Measurements from ENCODE around the gene LPP.

The LPP gene

DNA sequence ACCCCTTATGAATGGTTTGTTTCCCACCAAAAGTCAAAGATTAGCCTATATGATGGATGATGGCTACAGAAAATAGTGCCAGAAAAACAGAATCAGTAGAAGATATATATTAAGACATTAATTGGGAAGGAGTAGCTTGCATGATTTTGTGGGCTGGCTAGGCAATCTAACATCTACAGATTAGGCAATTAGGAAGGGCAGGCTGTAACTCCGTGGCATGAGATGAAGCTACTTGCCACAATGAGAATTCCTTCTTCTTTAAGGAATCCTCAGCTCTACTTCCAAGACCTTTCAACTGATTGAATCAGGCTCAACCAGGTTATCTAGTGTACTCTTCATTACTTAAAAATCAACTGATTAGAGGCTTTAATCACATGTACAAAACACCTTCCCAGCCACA lies 426.7 kb downstream of the LPP start:
- DNase-seq: no peak
- Histone ChIP-seq H3K18ac (ENCODE audit: low read length) (no peak overlapping the region), H2AK5ac (ENCODE audit: low read length) (no peak overlapping the region), H3K79me2 (ENCODE audit: control insufficient read depth, insufficient read depth, low read length) (no peaks in the 10 kb centered on the region), H3K4me1 (ENCODE audit: control insufficient read depth, low read depth, low read length) (peaks cover 5% of the 10 kb centered on the region), H3K4me2 (ENCODE audit: low read length) (no peak overlapping the region), H3K56ac (ENCODE audit: low read length) (no peak overlapping the region), H3K27me3 (ENCODE audit: insufficient read depth, low read length, poor library complexity) (no peaks in the 10 kb centered on the region), H4K8ac (ENCODE audit: low read depth, low read length) (no peak overlapping the region), H2BK120ac (ENCODE audit: low read depth, low read length) (no peak overlapping the region), H3K4ac (ENCODE audit: low read depth, low read length) (no peak overlapping the region), H3K79me1 (ENCODE audit: low read length) (no peaks in the 10 kb centered on the region), H2BK15ac (replicated peaks; ENCODE audit: low read depth) (no peak overlapping the region), H3K36me3 (ENCODE audit: control insufficient read depth, insufficient read depth, low read length) (no peaks in the 10 kb centered on the region), H4K5ac (ENCODE audit: low read length) (no peak overlapping the region), H3K9ac (ENCODE audit: low read length) (no peak overlapping the region), H2BK5ac (ENCODE audit: low read length) (no peak overlapping the region), H3K4me3 (ENCODE audit: low read length) (no peak overlapping the region), H3K23ac (ENCODE audit: low read length) (no peak overlapping the region), H3K27ac (ENCODE audit: low read depth, low read length) (no peak overlapping the region)
- no CpG with 5 or more reads among the region's 1 CpG for WGBS (ENCODE audit: extremely low coverage, insufficient coverage, low lambda C conversion rate)

DNA sequence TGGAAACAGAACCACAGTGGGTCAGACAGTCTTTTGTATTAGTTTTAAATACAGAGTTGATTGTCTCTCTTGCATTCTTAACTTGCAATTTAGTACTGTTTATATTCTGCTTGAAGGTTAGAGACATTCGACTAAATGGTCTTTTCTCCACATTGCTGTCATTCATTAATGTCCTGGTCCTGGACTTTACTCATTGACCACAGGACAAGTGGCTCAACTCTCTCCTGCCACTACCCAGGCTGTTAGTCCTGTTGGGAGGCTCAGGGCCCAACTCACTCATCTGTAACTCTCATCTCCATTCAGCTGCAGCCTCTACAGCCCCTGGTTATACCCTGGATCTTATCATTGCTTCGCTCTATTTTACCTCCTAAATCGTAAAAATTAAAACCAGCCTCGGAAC lies 427.4 kb downstream of the LPP start:
- no peak overlapping the region for H3K4ac ChIP-seq (ENCODE audit: low read depth, low read length)
- H3K18ac ChIP-seq (ENCODE audit: low read length): no peak overlapping the region
- H3K27ac ChIP-seq (ENCODE audit: low read depth, low read length): no peak overlapping the region
- no peak overlapping the region for H3K56ac ChIP-seq (ENCODE audit: low read length)
- H3K4me1 ChIP-seq (ENCODE audit: control insufficient read depth, low read depth, low read length): peaks cover 5% of the 10 kb centered on the region
- no peak overlapping the region for H2BK5ac ChIP-seq (ENCODE audit: low read length)
- no peak overlapping the region for H3K9ac ChIP-seq (ENCODE audit: low read length)
- H3K4me3 ChIP-seq (ENCODE audit: low read length): no peak overlapping the region
- no peak overlapping the region for H2BK120ac ChIP-seq (ENCODE audit: low read depth, low read length)
- H3K79me1 ChIP-seq (ENCODE audit: low read length): no peaks in the 10 kb centered on the region
- 100% methylated on average over 2 of the region's 4 CpGs for WGBS (ENCODE audit: extremely low coverage, insufficient coverage, low lambda C conversion rate)
- no peak overlapping the region for H4K8ac ChIP-seq (ENCODE audit: low read depth, low read length)
- no peak overlapping the region for H4K5ac ChIP-seq (ENCODE audit: low read length)
- no peaks in the 10 kb centered on the region for H3K36me3 ChIP-seq (ENCODE audit: control insufficient read depth, insufficient read depth, low read length)
- no peak overlapping the region for H3K4me2 ChIP-seq (ENCODE audit: low read length)
- H2AK5ac ChIP-seq (ENCODE audit: low read length): no peak overlapping the region
- H2BK15ac ChIP-seq (replicated peaks; ENCODE audit: low read depth): no peak overlapping the region
- H3K23ac ChIP-seq (ENCODE audit: low read length): no peak overlapping the region
- no peaks in the 10 kb centered on the region for H3K27me3 ChIP-seq (ENCODE audit: insufficient read depth, low read length, poor library complexity)
- no peaks in the 10 kb centered on the region for H3K79me2 ChIP-seq (ENCODE audit: control insufficient read depth, insufficient read depth, low read length)
- DNase-seq: no peak

DNA sequence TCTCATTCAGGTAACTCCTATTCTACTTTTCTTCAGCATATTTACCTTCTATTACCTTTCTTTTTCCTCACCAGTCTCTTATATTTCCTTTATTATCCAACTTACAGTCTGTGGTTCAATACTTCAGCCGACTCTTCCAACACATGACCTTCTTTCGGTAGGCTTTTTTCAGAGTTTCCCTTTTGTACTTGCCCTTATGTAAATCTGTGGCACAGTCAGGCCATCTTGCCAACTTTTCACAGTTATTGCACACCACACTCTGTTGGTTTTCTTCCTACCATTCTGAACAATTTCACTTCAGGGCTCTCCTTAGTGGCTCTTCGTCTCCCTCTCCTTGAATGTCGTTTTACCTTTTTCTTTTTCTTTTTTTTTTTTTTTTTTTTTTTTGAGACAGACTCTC lies 427.8 kb downstream of the LPP start:
- Histone ChIP-seq H3K4me2 (ENCODE audit: low read length) (no peak overlapping the region), H3K36me3 (ENCODE audit: control insufficient read depth, insufficient read depth, low read length) (no peaks in the 10 kb centered on the region), H3K4me3 (ENCODE audit: low read length) (no peak overlapping the region), H2BK120ac (ENCODE audit: low read depth, low read length) (no peak overlapping the region), H3K79me1 (ENCODE audit: low read length) (no peaks in the 10 kb centered on the region), H3K23ac (ENCODE audit: low read length) (no peak overlapping the region), H4K8ac (ENCODE audit: low read depth, low read length) (no peak overlapping the region), H3K4ac (ENCODE audit: low read depth, low read length) (no peak overlapping the region), H2BK5ac (ENCODE audit: low read length) (no peak overlapping the region), H3K56ac (ENCODE audit: low read length) (no peak overlapping the region), H2BK15ac (replicated peaks; ENCODE audit: low read depth) (no peak overlapping the region), H3K18ac (ENCODE audit: low read length) (no peak overlapping the region), H3K27ac (ENCODE audit: low read depth, low read length) (no peak overlapping the region), H4K5ac (ENCODE audit: low read length) (no peak overlapping the region), H3K27me3 (ENCODE audit: insufficient read depth, low read length, poor library complexity) (no peaks in the 10 kb centered on the region), H3K4me1 (ENCODE audit: control insufficient read depth, low read depth, low read length) (peaks cover 5% of the 10 kb centered on the region), H3K79me2 (ENCODE audit: control insufficient read depth, insufficient read depth, low read length) (no peaks in the 10 kb centered on the region), H3K9ac (ENCODE audit: low read length) (no peak overlapping the region), H2AK5ac (ENCODE audit: low read length) (no peak overlapping the region)
- no CpG with 5 or more reads among the region's 4 CpGs for WGBS (ENCODE audit: extremely low coverage, insufficient coverage, low lambda C conversion rate)
- DNase-seq: no peak

DNA sequence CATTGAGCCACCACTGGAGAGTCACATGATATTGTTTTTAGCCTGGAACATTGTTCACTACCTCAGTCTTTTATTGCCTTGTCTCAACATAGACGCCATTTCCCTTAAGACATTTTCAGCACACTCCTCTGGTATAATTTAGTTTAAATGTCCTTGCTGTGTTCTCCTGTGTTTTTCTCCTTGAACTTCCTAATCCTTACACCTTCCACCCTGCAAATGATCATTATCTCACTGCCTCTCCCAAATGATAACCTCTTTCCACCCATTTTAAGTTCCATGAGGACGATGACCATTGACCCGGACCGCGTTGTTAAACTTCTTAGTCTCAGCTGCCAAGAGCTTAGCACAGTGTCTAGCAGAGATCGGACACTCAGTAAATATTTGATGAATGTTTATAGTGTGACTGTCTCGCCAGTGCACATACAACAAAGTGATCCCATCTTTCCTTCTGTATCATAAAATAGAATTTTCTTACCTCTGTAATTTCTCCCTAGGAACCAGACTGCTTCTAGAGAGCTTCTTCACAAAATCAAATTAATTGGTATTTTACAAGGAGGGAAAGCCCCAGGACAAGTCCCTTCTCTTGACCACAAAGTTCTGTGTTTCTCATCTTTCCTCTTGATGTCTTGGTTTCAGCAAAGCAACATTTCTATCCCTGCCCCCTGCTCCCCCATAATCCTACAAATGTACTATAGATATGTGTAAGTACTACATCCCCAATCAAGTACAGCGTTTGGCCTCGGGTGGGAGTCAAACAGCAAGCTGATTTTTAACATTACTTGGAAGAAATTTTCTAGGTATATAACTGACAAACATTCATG lies 429.6 kb downstream of the LPP start:
- Histone ChIP-seq H3K4me3 (ENCODE audit: low read length) (no peak overlapping the region), H3K27ac (ENCODE audit: low read depth, low read length) (no peak overlapping the region)

DNA sequence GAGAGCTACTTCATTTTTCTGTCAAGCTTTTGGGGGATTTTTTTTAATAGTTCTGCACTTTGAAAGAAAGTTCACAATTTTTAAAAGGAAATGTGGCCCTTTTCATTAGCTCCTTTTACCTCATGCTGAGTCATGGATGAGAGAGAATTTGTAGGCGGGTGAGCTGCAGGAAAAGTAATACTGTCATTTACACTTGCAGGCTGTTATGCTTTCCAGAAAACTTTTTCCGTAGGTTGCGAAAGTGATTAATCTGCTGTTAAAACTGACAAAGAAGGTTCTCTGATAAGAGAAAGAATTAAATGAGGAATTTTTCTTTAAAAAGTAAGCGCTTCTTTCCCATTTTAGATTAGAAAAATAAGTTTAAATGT lies 430.2 kb downstream of the LPP start:
- no peak overlapping the region for H3K56ac ChIP-seq (ENCODE audit: low read length)
- no peak overlapping the region for H2AK5ac ChIP-seq (ENCODE audit: low read length)
- no peak overlapping the region for H4K5ac ChIP-seq (ENCODE audit: low read length)
- H3K4me3 ChIP-seq (ENCODE audit: low read length): no peak overlapping the region
- no peak overlapping the region for H3K9ac ChIP-seq (ENCODE audit: low read length)
- H3K4me1 ChIP-seq (ENCODE audit: control insufficient read depth, low read depth, low read length): peaks cover 5% of the 10 kb centered on the region
- no peaks in the 10 kb centered on the region for H3K79me1 ChIP-seq (ENCODE audit: low read length)
- H2BK5ac ChIP-seq (ENCODE audit: low read length): no peak overlapping the region
- WGBS (ENCODE audit: extremely low coverage, insufficient coverage, low lambda C conversion rate): no CpG with 5 or more reads among the region's 4 CpGs
- H3K79me2 ChIP-seq (ENCODE audit: control insufficient read depth, insufficient read depth, low read length): no peaks in the 10 kb centered on the region
- H3K27me3 ChIP-seq (ENCODE audit: insufficient read depth, low read length, poor library complexity): no peaks in the 10 kb centered on the region
- DNase-seq: peak; percentile 36
- no peak overlapping the region for H2BK120ac ChIP-seq (ENCODE audit: low read depth, low read length)
- no peak overlapping the region for H3K23ac ChIP-seq (ENCODE audit: low read length)
- no peak overlapping the region for H4K8ac ChIP-seq (ENCODE audit: low read depth, low read length)
- H3K4me2 ChIP-seq (ENCODE audit: low read length): no peak overlapping the region
- H3K4ac ChIP-seq (ENCODE audit: low read depth, low read length): no peak overlapping the region
- H3K36me3 ChIP-seq (ENCODE audit: control insufficient read depth, insufficient read depth, low read length): no peaks in the 10 kb centered on the region
- no peak overlapping the region for H3K18ac ChIP-seq (ENCODE audit: low read length)
- no peak overlapping the region for H3K27ac ChIP-seq (ENCODE audit: low read depth, low read length)
- no peak overlapping the region for H2BK15ac ChIP-seq (replicated peaks; ENCODE audit: low read depth)

More for the DNA sequence above, 429.6 kb downstream of the LPP start:
- Histone ChIP-seq H3K36me3 (ENCODE audit: control insufficient read depth, insufficient read depth, low read length) (no peaks in the 10 kb centered on the region), H2BK5ac (ENCODE audit: low read length) (no peak overlapping the region), H3K23ac (ENCODE audit: low read length) (no peak overlapping the region), H3K79me1 (ENCODE audit: low read length) (no peaks in the 10 kb centered on the region), H2AK5ac (ENCODE audit: low read length) (no peak overlapping the region), H2BK15ac (replicated peaks; ENCODE audit: low read depth) (no peak overlapping the region), H4K5ac (ENCODE audit: low read length) (no peak overlapping the region), H3K79me2 (ENCODE audit: control insufficient read depth, insufficient read depth, low read length) (no peaks in the 10 kb centered on the region), H3K4ac (ENCODE audit: low read depth, low read length) (no peak overlapping the region), H3K27me3 (ENCODE audit: insufficient read depth, low read length, poor library complexity) (no peaks in the 10 kb centered on the region), H3K4me2 (ENCODE audit: low read length) (no peak overlapping the region), H3K56ac (ENCODE audit: low read length) (peak overlapping the region; percentile 6), H3K18ac (ENCODE audit: low read length) (no peak overlapping the region), H3K9ac (ENCODE audit: low read length) (no peak overlapping the region), H3K4me1 (ENCODE audit: control insufficient read depth, low read depth, low read length) (peaks cover 5% of the 10 kb centered on the region), H4K8ac (ENCODE audit: low read depth, low read length) (no peak overlapping the region), H2BK120ac (ENCODE audit: low read depth, low read length) (peak overlapping the region; percentile 28)
- no CpG with 5 or more reads among the region's 9 CpGs for WGBS (ENCODE audit: extremely low coverage, insufficient coverage, low lambda C conversion rate)
- DNase-seq: no peak
